Measurements from ENCODE around the gene ZNF407.

Gene ZNF407

GRCh38 chr18:75110846-75111415 lies 513.3 kb downstream of the ZNF407 start:
- H3K27me3 ChIP-seq (ENCODE audit: insufficient read depth, poor library complexity, severe bottlenecking) = no peaks in the 10 kb centered on the region
- DNase-seq (ENCODE audit: low read depth in 1 of 2, low spot score in 1 of 2) = no peak
- no peak overlapping the region for H3K27ac ChIP-seq (replicated peaks)
- no peak for TF ChIP-seq REST (IDR thresholded peaks at IDR 0.05; ENCODE audit: insufficient replicate concordance, low read depth)
- no peak for TF ChIP-seq POLR2AphosphoS5 (IDR thresholded peaks at IDR 0.05; ENCODE audit: low read depth)
- TF ChIP-seq GABPA (IDR thresholded peaks at IDR 0.05; ENCODE audit: low read depth) = no peak
- no peak for TF ChIP-seq CTCF (IDR thresholded peaks at IDR 0.05; ENCODE audit: insufficient read depth, low read length)
- TF ChIP-seq SPI1 (IDR thresholded peaks at IDR 0.05; ENCODE audit: borderline replicate concordance, low read depth) = no peak
- no peak overlapping the region for H3K4me3 ChIP-seq (replicated peaks; ENCODE audit: insufficient read depth, low read length)

GRCh38 chr18:75111760-75112159 lies 514.1 kb downstream of the ZNF407 start:
- no peak for DNase-seq (ENCODE audit: low read depth in 1 of 2, low spot score in 1 of 2)
- H3K27me3 ChIP-seq (ENCODE audit: insufficient read depth, poor library complexity, severe bottlenecking) = no peaks in the 10 kb centered on the region
- no peak overlapping the region for H3K27ac ChIP-seq (replicated peaks)
- no peak overlapping the region for H3K4me3 ChIP-seq (replicated peaks; ENCODE audit: insufficient read depth, low read length)
- TF ChIP-seq CTCF (IDR thresholded peaks at IDR 0.05; ENCODE audit: insufficient read depth, low read length) = no peak
- TF ChIP-seq GABPA (IDR thresholded peaks at IDR 0.05; ENCODE audit: low read depth) = no peak
- no peak for TF ChIP-seq POLR2AphosphoS5 (IDR thresholded peaks at IDR 0.05; ENCODE audit: low read depth)
- TF ChIP-seq REST (IDR thresholded peaks at IDR 0.05; ENCODE audit: insufficient replicate concordance, low read depth) = no peak
- no peak for TF ChIP-seq SPI1 (IDR thresholded peaks at IDR 0.05; ENCODE audit: borderline replicate concordance, low read depth)

GRCh38 chr18:75112186-75113096 lies 514.8 kb downstream of the ZNF407 start:
- Histone ChIP-seq H3K27me3 (ENCODE audit: insufficient read depth, poor library complexity, severe bottlenecking) (no peaks in the 10 kb centered on the region), H3K27ac (replicated peaks) (no peak overlapping the region), H3K4me3 (replicated peaks; ENCODE audit: insufficient read depth, low read length) (no peak overlapping the region)
- DNase-seq (ENCODE audit: low read depth in 1 of 2, low spot score in 1 of 2) = no peak
- TF ChIP-seq CTCF (IDR thresholded peaks at IDR 0.05; ENCODE audit: insufficient read depth, low read length) (no peak), SPI1 (IDR thresholded peaks at IDR 0.05; ENCODE audit: borderline replicate concordance, low read depth) (no peak), REST (IDR thresholded peaks at IDR 0.05; ENCODE audit: insufficient replicate concordance, low read depth) (no peak), GABPA (IDR thresholded peaks at IDR 0.05; ENCODE audit: low read depth) (no peak), POLR2AphosphoS5 (IDR thresholded peaks at IDR 0.05; ENCODE audit: low read depth) (no peak)
